HG03175 (cell line): ENCODE results near the gene PATL1.
"Not testable (repeated sequence)": the region's sequence is repeated elsewhere in the genome, so short reads cannot be mapped to it uniquely, and the experiment has no call there.

Source experiments
- ATAC-seq: cut with Tn5 transposase; IDR thresholded peaks from one replicate; pipeline ENCODE4 v1.9.1; 2021; ENCODE audit warnings: mild to moderate bottlenecking, moderate library complexity; ENCODE audit not compliant: unreplicated experiment

Gene PATL1

GRCh38 chr11:59674291-59674690 is 5.5 kb upstream of the PATL1 start:
- ATAC-seq, result no peak

GRCh38 chr11:59673291-59673690 is 4.5 kb upstream of the PATL1 start:
- no peak for ATAC-seq

GRCh38 chr11:59671471-59671870 is 2.6 kb upstream of the PATL1 start:
- ATAC-seq, result no peak

GRCh38 chr11:59669611-59670009 is 773 bp upstream of the PATL1 start:
- ATAC-seq, result no peak

- ATAC-seq, result peak; percentile 30
Measured at GRCh38 chr11:59668188-59668949, 468 bp downstream of the PATL1 start.

GRCh38 chr11:59667812-59668187 is 1.0 kb downstream of the PATL1 start:
- ATAC-seq, result no peak

GRCh38 chr11:59666969-59667368 is 1.9 kb downstream of the PATL1 start:
- no peak for ATAC-seq

- no peak for ATAC-seq
Measured at GRCh38 chr11:59660621-59661020, 8.2 kb downstream of the PATL1 start.

GRCh38 chr11:59659981-59660380 is 8.9 kb downstream of the PATL1 start:
- ATAC-seq, result no peak

- ATAC-seq, result no peak
Measured at GRCh38 chr11:59658036-59658435, 10.8 kb downstream of the PATL1 start.

GRCh38 chr11:59654893-59655292 is 13.9 kb downstream of the PATL1 start:
- ATAC-seq, result no peak

GRCh38 chr11:59647245-59647980 is 21.4 kb downstream of the PATL1 start:
- no peak for ATAC-seq

GRCh38 chr11:59644528-59644927 is 24.3 kb downstream of the PATL1 start:
- no peak for ATAC-seq

- no peak for ATAC-seq
Measured at GRCh38 chr11:59643390-59643789, 25.4 kb downstream of the PATL1 start.

GRCh38 chr11:59641156-59641555 is 27.7 kb downstream of the PATL1 start:
- ATAC-seq, result no peak

GRCh38 chr11:59630493-59630892 is 38.3 kb downstream of the PATL1 start:
- no peak for ATAC-seq

GRCh38 chr11:59629996-59630395 is 38.8 kb downstream of the PATL1 start:
- no peak for ATAC-seq

- ATAC-seq, result not testable (repeated sequence)
Measured at GRCh38 chr11:59626969-59627368, 41.9 kb downstream of the PATL1 start.

- no peak for ATAC-seq
Measured at GRCh38 chr11:59625703-59626102, 43.1 kb downstream of the PATL1 start.

GRCh38 chr11:59617876-59618275 is 51.0 kb downstream of the PATL1 start:
- ATAC-seq, result no peak

- ATAC-seq, result no peak
Measured at GRCh38 chr11:59616396-59616982, 52.3 kb downstream of the PATL1 start.
